Glutamatergic neuron (in vitro differentiated cells): ENCODE measurements around the gene WDR88. TPM values are rescaled to one million over a fixed set of nuclear protein-coding genes. Genes with fewer than 3 reads are reported as not detected.

Experiments used
- DNase-seq: peaks from one replicate; pipeline ENCODE4 v3.0.0; 2022
- H3K27ac Mint-ChIP-seq: one replicate; pipeline ENCODE4 v1.8.0; 2020; ENCODE audit warnings: mild to moderate bottlenecking, mixed read lengths, inconsistent platforms; ENCODE audit not compliant: unreplicated experiment
- H3K27me3 Mint-ChIP-seq: one replicate; pipeline ENCODE4 v1.8.0; 2020; ENCODE audit warnings: mild to moderate bottlenecking, moderate library complexity, mixed read lengths, inconsistent platforms; ENCODE audit not compliant: unreplicated experiment
- H3K36me3 Mint-ChIP-seq: one replicate; pipeline ENCODE4 v1.8.0; 2020; ENCODE audit warnings: mild to moderate bottlenecking, mixed read lengths, inconsistent platforms; ENCODE audit not compliant: unreplicated experiment
- H3K4me1 Mint-ChIP-seq: one replicate; pipeline ENCODE4 v1.8.0; 2020; ENCODE audit warnings: mild to moderate bottlenecking, low read depth, mixed read lengths, inconsistent platforms; ENCODE audit not compliant: unreplicated experiment
- H3K4me3 Mint-ChIP-seq: one replicate; pipeline ENCODE4 v1.8.0; 2020; ENCODE audit warnings: mild to moderate bottlenecking, mixed read lengths, inconsistent platforms; ENCODE audit not compliant: unreplicated experiment
- H3K9me3 Mint-ChIP-seq: one replicate; pipeline ENCODE4 v1.8.0; 2020; ENCODE audit warnings: mild to moderate bottlenecking, moderate library complexity, mixed read lengths, inconsistent platforms; ENCODE audit not compliant: unreplicated experiment
- CTCF ChIP-seq: fragments of 200-600 bp; sonication (generic); IDR thresholded peaks from one replicate; pipeline ENCODE4 v1.5.0; 2021; ENCODE audit not compliant: partially characterized antibody, unreplicated experiment
- total RNA-seq: library from RNA; stranded (reverse); fragmentation: NEBNext Ultra II Directional; extraction: Animal tissue kit (Norgen Biotek cat#: 25700); gene quantifications from one replicate; pipeline ENCODE4 v1.2.1, GENCODE V29; 2021; ENCODE audit not compliant: unreplicated experiment

Gene WDR88
- total RNA-seq, 1 donor from 2014 or later: not detected

- peaks cover 10% of the 10 kb centered on the region for H3K9me3 Mint-ChIP-seq
- no peak for DNase-seq
- no peak for TF ChIP-seq CTCF
- H3K36me3 Mint-ChIP-seq: no peaks in the 10 kb centered on the region
- H3K27me3 Mint-ChIP-seq: peaks cover 6% of the 10 kb centered on the region
- no peak overlapping the region for H3K4me3 Mint-ChIP-seq
- H3K4me1 Mint-ChIP-seq: no peaks in the 10 kb centered on the region
- no peak overlapping the region for H3K27ac Mint-ChIP-seq
Measured at GRCh38 chr19:33196446-33197193, 64.7 kb downstream of the WDR88 start.

- no peaks in the 10 kb centered on the region for H3K4me1 Mint-ChIP-seq
- TF ChIP-seq CTCF: no peak
- H3K9me3 Mint-ChIP-seq: peaks cover 9% of the 10 kb centered on the region
- peaks cover 6% of the 10 kb centered on the region for H3K27me3 Mint-ChIP-seq
- no peaks in the 10 kb centered on the region for H3K36me3 Mint-ChIP-seq
- no peak overlapping the region for H3K27ac Mint-ChIP-seq
- no peak overlapping the region for H3K4me3 Mint-ChIP-seq
- no peak for DNase-seq
Measured at GRCh38 chr19:33197591-33198000, 65.7 kb downstream of the WDR88 start.

- H3K27me3 Mint-ChIP-seq: peaks cover 6% of the 10 kb centered on the region
- no peaks in the 10 kb centered on the region for H3K4me1 Mint-ChIP-seq
- no peak for TF ChIP-seq CTCF
- DNase-seq: no peak
- H3K36me3 Mint-ChIP-seq: peaks cover 5% of the 10 kb centered on the region
- no peak overlapping the region for H3K27ac Mint-ChIP-seq
- H3K4me3 Mint-ChIP-seq: no peak overlapping the region
- H3K9me3 Mint-ChIP-seq: peaks cover 7% of the 10 kb centered on the region
Measured at GRCh38 chr19:33198169-33198568, 66.3 kb downstream of the WDR88 start.

GRCh38 chr19:33199441-33200265 is 67.7 kb downstream of the WDR88 start:
- Mint-ChIP-seq H3K27ac (no peak overlapping the region), H3K4me1 (no peaks in the 10 kb centered on the region), H3K9me3 (peaks cover 7% of the 10 kb centered on the region), H3K27me3 (peaks cover 4% of the 10 kb centered on the region), H3K36me3 (peaks cover 6% of the 10 kb centered on the region), H3K4me3 (no peak overlapping the region)
- no peak for DNase-seq
- TF ChIP-seq CTCF: no peak

GRCh38 chr19:33201473-33201872 is 69.6 kb downstream of the WDR88 start:
- DNase-seq: no peak
- TF ChIP-seq CTCF: no peak
- Mint-ChIP-seq H3K4me3 (no peak overlapping the region), H3K36me3 (peaks cover 6% of the 10 kb centered on the region), H3K27ac (no peak overlapping the region), H3K9me3 (peaks cover 7% of the 10 kb centered on the region), H3K27me3 (peaks cover 2% of the 10 kb centered on the region), H3K4me1 (no peaks in the 10 kb centered on the region)
